HG03060 (cell line): ENCODE results near the gene DESI1.
"Not testable (repeated sequence)": the region's sequence is repeated elsewhere in the genome, so short reads cannot be mapped to it uniquely, and the experiment has no call there.

Experiments used
- ATAC-seq: cut with Tn5 transposase; IDR thresholded peaks from one replicate; pipeline ENCODE4 v1.9.1; 2021; ENCODE audit warnings: low read depth, moderate number of reproducible peaks; ENCODE audit not compliant: unreplicated experiment

Gene DESI1

DNA sequence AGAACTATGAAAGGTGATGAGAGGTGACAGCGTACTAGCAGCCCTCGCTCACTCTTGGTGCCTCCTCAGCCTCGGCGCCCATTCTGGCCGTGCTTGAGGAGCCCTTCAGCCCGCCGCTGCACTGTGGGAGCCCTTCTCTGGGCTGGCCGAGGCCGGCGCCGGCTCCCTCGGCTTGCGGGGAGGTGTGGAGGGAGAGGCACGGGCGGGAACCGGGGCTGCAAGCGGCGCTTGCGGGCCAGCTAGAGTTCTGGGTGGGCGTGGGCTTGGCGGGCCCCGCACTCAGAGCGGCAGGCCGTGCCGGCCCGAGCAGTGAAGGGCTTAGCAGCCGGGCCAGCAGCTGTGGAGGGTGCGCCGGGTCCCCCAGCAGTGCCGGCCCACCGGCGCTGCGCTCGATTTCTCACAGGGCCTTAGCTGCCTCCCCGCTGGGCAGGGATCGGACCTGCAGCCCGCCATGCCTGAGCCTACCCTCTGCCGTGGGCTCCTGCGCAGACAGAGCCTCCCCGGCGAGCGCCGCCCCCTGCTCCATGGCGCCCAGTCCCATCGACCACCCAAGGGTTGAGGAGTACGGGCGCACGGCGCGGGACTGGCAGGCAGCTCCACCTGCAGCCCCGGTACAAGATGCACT lies 27.4 kb downstream of the DESI1 start:
- ATAC-seq: not testable (repeated sequence)

DNA sequence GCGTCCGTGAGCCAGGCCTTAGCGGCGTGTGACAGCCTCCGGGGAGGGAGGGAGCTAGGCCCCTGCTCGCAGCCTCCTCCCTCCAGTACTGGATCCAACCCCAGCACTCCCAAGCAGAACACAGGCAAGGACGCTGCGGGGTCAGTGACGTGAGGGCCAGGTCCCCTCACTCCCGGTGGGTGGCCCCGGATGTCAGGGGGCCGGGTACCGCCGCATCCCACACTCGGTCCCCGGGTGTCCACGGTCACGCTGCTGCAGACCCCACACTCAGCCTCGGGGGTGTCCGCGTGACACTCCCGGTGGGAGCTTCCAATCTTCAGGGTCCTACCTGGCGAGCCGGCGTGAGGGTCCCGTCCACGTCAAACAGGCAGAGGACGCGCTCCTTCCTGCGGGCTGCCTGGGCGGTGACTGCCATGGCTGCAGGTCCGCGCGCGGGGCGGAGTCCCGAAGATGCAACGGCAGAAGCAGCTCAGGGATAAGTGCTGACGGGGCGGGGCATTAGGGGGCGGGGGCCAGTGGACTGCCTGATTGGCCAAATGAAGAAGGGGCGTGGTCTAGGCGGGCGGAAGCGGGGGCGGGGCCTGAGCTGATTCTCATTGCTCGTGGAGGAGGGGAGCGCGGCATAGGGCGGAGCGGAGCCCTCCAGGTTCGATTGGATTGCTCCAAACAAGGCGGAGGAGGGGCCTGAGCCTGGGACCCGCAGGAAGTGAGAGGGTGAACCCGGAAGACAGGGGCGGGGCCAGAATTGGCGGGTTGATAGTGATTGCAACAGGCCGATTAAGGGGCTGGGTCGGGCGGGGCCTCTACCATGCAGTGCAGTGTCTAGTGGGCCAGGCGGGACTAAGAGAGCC lies 31.2 kb downstream of the DESI1 start, which contains the start of gene PMM1:
TSS of gene PMM1 (minus strand) at position 450 of the 851 bp plus-strand sequence. CDS start at position 415, 35 bp downstream.
- peak; percentile 75 for ATAC-seq

DNA sequence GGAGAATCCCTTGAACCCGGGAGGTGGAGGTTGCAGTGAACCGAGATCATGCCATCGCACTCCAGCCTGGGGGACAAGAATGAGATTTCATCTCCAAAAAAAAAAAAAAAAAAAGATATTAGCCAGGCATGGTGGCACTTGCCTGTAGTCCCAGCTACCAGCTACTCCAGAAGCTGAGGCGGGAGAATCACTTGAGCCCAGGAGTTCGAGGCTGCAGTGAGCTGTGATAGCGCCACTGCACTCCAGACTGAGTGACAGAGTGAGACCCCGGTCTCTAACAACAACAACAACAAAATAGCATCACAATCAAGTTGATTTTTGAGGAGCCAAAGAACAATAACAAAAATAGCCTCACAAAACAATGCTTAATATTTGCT lies 33.5 kb downstream of the DESI1 start:
- no peak for ATAC-seq

DNA sequence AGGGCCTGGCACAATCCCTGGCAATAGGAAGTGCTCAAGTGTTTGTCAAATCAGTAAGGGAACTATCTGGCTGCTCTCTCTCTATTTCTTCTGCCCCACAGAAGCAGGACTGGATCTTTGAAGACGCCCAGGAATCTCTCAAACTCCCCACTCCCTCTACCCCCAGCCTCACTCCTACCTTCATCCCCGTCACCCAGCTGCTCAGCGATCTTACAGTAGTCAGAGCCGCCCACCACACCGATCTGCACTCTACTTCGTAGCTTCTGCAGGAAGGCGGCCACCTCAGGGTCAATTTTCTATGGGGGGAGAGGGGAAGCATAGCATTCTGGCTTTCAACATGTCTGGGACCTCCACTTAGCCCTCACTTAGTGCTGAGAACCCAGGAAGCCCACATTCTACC lies 34.9 kb downstream of the DESI1 start:
- ATAC-seq: no peak

DNA sequence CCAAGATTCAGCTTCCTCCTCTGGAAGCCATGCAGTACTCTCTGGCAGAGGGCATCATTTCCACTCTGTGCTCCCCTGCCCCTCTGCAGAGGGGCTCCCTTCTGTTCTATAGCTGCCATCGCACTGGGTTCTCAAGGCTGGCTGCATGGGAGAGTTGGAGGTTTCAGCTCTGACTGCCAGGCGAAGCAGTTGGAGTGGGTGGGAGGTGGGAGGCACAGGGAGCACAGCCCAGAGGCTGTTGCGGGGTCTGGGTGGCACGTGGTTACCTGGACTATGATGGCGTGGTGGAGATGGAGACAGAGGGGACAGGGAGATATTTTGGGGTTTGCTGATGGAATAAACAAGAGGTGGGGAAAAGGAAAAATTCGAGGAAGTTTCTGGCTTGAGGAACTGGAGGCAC lies 36.0 kb downstream of the DESI1 start:
- no peak for ATAC-seq

DNA sequence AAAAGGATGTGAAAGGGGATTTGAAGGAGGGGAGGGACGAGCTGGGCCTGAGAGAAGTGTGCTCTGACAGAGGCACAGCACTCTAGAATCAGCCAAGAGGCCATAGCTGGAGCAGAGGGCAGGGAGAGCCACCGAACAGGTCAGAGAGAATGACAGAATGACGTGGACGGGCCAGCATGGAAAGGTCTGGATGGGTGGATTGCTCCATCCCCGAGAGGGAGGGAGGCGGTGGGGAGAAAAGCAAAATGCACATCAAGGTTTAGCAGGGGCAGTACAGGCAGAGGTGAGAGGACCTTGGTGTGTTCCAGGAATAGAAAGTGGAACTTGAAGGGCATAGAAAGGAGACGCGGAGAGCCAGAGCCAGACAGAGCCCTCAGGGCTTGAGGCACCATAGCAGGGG lies 38.1 kb downstream of the DESI1 start:
- ATAC-seq: no peak

DNA sequence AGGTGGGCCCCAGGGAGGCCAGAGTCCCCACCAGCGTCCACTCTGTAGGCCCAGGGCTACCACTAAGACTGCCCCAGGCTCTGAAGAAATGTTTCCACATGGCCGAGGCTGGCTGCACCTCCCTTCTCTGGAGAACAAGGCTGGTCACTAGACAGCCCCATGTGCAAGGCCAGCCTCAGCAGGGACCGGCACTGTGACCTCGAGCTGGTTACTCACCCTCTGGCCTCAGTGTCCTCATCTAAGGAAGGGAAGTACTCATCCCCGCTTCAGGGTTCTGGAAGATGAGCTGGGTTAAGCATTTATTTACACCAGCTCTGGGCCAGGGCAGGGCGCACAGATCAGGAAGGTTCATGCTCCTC lies 40.9 kb downstream of the DESI1 start:
- ATAC-seq: no peak

DNA sequence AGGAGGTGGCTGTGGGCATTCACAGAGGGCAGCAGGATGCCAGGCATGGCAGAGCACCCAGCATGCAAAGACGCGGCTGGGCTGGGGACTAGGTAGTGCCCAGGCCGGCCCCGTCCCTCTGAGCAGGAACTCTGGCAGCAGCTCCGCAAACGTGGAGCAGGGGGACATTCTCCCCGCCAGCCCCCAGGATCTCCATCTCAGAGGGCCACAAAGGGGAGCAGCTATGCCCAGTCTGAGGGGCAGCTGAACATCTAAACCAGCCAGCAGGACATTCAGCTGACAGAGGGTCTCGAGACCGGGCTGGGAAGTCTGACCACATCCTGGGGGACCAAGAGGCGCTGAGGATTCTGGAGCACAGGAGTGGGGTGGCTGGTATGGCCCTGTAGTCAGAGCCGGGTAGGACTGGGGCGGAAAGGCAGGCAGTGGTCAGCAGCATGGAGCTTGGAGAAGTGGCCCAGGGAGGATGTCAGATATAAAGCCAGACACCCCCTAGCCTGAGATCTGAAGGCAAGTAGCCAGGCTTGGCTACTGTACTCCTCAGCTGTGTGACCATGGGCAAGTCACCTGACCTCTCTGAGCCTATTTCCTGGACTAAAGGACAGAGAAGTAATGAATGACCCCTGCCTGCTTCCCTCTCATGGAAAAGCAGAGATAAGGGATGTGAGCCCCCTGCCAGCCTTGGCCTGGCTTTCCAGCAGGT lies 41.4 kb downstream of the DESI1 start:
- ATAC-seq: no peak

DNA sequence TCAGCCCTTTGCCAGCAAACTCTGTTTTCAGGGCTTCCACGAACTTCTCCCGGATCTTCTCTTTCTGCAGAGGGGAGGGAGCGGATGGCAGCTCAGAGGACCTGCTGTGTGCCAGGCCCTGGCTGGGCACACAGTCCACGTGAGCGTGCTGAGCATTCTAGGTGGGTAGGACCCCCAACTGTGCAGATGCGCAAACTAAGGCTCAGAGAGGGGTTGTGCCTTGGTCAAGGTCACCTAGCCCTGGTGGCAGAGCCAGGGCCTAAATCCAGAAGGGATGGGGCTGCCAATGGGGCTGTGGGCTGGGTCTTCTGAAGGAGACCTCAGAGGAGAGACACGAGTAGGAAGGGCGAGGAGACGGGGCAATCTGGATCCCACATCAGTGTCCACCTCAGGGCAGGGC lies 42.0 kb downstream of the DESI1 start:
- no peak for ATAC-seq

DNA sequence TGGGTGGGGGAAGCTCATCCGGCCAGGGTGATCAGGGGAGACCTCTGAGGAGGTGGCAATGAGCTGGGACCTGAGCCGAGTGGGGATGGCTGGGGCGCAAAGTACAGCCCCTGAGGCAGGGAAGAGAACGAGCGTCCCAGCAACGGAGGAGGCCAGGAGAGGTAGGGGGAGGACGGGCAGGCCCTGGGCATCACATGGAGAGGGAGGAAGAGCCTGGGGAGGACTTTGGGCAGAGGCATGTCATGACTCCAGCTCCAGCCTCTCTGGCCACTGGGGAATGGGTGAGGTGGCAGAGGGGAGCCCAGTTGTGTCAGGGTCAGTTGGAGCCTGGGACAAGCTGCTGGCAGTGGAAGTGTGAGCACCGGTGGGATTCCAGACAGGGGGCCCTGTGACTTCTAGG lies 42.7 kb downstream of the DESI1 start:
- no peak for ATAC-seq

DNA sequence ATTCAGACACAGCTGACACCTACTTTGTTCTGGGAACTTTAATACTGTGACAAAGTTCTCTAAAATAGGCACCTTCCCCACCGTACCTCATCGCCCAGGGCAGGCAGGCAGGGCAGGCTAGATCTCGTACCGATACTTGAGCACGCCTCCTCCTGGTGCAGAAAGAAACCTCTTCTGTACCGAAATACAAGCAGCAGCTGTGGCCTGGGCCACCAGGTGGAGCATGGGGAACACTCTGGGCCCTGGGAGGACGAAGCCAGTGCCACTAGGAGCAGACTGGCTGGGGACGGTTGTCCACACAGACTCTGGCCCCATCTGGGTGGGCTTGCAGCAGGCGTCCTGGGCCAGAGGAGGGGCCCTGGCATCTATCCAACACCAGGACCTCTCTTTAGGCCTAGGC lies 44.0 kb downstream of the DESI1 start:
- ATAC-seq: no peak

DNA sequence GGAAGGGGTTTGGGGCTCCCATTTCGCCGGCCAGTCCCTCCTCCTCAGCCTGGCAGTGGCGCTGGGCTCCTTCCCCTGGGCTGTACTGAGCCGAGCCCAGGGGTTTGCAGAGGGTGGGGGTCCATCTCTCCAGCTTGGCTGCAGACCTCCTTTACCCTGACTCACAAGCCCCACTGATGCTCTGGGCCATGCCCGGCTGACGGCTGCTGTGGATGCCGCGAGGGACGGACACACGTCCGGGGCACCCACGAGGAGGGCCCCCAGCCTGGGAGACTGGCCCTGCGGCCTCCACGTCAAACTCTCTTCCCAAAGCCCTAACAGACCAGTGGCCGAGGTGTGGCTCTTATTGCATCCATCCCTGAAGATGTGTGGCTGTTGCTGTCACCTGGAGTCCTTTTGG lies 45.3 kb downstream of the DESI1 start:
- ATAC-seq: no peak

DNA sequence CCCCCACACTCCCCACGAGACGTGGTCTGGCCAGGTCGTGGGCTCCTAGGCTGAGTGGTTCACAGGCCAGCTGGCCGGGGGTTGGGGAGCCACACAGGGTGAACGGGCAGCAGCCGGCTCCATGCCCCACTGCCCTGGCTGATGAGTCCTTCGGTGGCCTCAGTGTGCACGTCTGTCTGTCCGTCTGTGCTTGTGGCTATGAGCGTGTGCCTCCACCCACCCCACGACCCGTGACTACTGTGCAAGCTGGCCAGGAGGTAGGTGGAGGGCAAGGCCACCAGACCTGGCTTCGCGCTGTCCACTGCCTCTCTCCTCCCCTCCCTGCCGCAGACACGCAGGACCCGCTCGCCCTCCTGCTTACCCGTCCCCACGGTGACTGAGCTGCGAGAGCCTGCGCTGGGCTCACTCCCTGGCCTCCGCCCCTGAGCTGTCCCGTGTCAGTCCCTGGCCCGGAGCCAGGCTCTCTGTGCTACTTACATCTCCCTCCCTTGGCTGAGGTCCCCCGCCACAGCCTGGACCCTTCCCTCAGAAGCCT lies 45.9 kb downstream of the DESI1 start:
- no peak for ATAC-seq

DNA sequence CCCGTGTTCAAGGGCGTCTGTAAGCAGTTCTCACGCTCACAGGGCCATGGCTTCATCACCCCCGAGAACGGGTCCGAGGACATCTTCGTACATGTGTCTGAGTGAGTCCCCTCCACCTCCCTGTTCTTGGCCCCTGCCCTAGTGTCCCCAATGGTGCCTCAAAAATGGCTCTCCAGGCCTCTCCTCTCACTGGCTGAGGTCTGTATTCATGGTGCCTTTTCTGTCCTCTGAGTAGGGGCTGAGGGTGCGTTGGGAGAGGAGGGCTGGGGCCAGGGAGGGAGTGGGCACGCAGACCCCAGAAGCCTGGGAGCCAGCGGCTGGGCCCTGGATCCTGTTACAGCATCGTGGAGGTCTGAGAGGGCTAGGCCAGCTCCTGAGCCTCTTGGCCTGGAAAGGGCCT lies 47.2 kb downstream of the DESI1 start:
- no peak for ATAC-seq

DNA sequence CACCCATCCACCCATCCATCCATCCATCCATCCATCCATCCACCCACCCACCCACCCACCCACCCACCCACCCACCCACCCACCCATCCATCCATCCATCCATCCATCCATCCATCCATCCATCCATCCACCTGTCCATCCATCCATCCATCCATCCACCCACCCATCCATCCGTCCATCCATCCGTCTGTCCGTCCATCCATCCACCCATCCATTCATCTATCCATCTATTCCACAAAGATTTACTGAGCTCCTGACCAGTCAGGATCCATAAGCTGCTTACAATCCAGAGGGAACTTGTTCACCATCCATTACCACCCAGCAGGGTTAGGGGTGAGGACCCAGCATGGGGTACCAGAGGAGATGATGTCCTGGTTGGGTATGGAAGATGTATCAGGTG lies 48.5 kb downstream of the DESI1 start:
- ATAC-seq: not testable (repeated sequence)

DNA sequence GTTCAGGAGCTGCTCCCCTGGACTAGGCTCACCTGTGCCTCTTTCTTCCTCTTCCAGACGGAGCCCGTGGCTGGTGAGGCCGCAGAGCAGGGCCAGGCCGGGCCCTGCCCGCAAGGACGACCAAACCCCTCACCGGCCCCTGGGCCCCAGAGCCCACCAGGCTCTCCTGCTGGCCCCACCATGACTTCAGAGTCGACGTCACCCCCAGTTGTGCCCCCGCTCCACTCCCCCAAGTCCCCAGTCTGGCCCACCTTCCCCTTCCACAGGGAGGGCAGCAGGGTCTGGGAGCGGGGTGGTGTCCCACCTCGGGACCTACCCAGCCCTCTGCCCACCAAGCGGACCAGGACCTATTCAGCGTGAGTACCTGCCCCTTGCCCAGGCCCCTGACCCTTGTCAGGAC lies 49.1 kb downstream of the DESI1 start:
- ATAC-seq: no peak

DNA sequence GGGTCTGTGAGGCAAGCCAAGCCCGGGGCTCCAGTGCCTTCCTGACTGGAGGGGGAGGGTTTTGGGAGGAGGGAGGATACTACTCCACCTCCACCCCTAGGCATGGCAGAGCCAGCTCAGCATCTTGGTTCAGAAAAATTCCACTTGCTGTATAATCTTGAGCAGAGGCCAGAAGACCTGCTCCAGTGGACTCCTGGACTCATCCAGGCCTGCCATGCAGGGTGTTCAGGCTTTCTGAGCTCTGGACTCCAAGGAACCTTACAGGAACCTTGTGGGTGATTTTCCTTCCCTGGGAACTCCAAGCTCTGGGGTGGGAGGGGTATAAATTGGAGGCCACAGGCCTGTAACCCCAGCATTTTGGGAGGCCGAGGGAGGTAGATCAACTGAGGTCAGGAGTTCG lies 50.6 kb downstream of the DESI1 start:
- no peak for ATAC-seq

DNA sequence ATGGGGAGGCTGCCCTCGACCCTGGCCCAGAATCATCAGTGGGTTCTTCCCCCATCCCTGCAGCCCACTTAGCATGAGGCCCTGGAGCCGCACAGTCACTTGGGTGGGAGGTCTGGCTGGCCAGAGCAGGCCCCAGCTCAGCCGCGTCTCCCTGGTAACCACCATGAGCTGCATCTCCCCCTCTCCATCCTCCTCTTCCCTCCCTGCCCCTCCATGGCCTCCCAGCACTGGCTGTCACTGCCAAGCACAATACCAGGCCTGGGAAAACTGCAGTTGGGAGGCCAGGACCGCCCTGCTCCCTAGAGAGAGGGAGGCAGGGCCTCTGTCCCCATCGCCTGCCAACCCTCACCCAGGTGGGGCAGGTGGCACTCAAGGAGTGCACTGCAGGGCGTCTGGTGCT lies 52.0 kb downstream of the DESI1 start:
- no peak for ATAC-seq

DNA sequence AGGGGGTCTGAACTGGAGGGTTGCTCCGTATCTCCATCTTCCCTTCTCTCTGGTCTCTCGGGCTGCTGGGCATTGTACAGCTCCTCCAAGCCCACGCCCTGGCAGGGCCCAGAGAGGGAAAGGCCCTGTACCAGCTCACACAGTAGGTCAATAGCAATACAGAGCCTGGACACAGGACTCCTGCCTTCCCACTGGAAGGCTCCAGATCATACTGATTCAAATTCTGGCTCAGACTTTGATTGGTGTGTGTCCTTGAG lies 53.4 kb downstream of the DESI1 start:
- no peak for ATAC-seq

DNA sequence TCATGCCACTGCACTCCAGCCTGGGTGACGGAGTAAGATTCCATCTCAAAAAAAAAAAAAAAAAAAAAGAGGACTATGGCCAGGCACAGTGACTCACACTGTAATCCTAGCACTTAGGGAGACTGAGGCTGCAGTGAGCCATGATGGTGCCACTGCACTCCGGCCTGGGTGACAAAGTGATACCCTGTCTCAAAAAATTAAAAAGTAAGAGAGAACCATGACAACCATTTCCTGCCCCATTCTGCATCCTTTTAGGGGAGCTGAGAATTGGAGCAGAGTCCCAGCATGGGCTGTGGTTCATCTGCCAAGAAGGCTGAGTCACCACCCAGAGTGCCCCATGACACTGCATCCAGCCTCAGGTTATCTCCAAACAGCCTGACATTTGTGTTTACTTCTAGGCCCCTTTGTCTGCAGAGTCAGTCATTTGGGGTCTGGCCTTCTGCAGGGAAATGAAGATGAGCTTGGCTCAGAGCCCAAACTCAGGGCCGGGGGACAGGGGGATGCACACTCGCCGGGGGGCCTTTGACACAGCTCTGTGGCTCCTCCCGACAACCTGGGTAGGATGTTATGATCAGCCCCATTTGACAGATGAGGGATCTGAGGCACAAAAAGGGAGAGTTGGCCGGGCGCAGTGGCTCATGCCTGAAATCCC lies 55.3 kb downstream of the DESI1 start:
- ATAC-seq: no peak

DNA sequence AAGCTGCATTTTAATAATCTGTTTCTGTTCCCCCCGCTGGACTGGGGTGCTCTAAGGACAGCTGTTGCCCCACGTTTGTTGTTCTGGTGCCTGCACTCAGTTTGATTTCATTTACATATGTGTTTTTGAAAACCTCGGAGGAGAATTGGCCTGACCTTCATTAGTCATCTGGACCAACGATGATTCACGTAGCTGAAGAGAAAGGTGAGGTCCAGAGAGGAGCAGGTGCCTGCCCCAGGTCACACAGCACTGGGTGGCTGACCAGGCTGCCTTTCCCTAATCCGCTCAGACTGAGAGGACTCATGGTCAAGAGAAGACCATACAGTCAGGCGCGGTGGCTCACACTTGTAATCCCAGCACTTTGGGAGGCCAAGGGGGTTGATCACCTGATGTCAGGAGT lies 56.3 kb downstream of the DESI1 start:
- ATAC-seq: no peak
